ENCODE measurements around the gene ZNF132. TPM values are rescaled to one million over a fixed set of nuclear protein-coding genes. Genes with fewer than 3 reads are reported as not detected.

ZNF132 gene
- total RNA-seq, 1 experiment from 2014 or later, result not detected

DNA sequence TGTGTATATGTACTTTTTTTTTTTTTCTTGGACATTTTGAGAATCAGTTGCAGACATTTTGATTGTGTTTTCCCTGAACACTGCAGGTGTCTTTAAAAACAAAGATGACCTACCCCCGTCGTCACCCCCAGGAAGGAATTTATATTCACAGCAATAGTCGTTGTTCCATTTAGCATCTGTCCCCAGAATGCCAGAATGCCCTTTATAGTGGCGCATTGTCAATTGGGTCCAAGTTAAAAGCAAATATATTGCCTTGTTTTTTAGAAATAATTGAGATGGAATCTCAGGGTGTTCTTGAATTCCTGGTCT lies 46.3 kb downstream of the ZNF132 start:
- Histone ChIP-seq H3K36me3 (ENCODE audit: control insufficient read depth in 1 of 2, insufficient read depth in 2 of 2, low read length in 2 of 2) (peaks cover 29 to 59% of the 10 kb centered on the region in 2 experiments; a peak in 3 of 4 replicates), H3K9me3 (ENCODE audit: control insufficient read depth in 1 of 2, insufficient read depth in 1 of 2, low read depth in 1 of 2, low read length in 2 of 2) (no peaks in the 10 kb centered on the region), H3K4me2 (ENCODE audit: low read length) (0 out of 2 replicates have a peak overlapping the region, but pooled peaks have one; percentile 48), H3K9me2 (ENCODE audit: insufficient read depth) (no peaks in the 10 kb centered on the region), H3K79me2 (ENCODE audit: insufficient read depth, low read length) (peaks cover 48% of the 10 kb centered on the region), H4K20me1 (ENCODE audit: insufficient read depth) (peaks cover 37% of the 10 kb centered on the region; the same call in 1 of the 2 replicates), H3K4me3 (replicated peaks in 1 of 2; ENCODE audit: low read depth in 1 of 2, low read length in 2 of 2) (no peak overlapping the region), H3K9ac (ENCODE audit: low read length) (no peak overlapping the region), H2AFZ (ENCODE audit: low read depth, low read length, poor library complexity, severe bottlenecking) (no peak overlapping the region), H3K27me3 (ENCODE audit: insufficient read depth, low read length) (no peaks in the 10 kb centered on the region), H3K4me1 (ENCODE audit: control insufficient read depth in 1 of 2, insufficient read depth in 2 of 2, low read length in 2 of 2) (peaks cover 20 to 59% of the 10 kb centered on the region in 2 experiments), H3K27ac (ENCODE audit: low read depth, low read length) (no peak overlapping the region)
- intact Hi-C loops (cut with micrococcal nuclease), result no loop called here
- RAD21 ChIA-PET (ENCODE audit: low non-redundant PET in 1 of 2, low total read pairs in 2 of 2, uncharacterized antibody in 2 of 2, unreplicated experiment in 2 of 2), result no interaction called here
- DNase-seq (ENCODE audit: low read depth, low spot score) (no peak), ATAC-seq (no peak)
- TF ChIP-seq EGR1 (IDR thresholded peaks at IDR 0.05; ENCODE audit: low read depth) (no peak), YY1 (IDR thresholded peaks at IDR 0.05; ENCODE audit: extremely low read depth, insufficient replicate concordance, low read depth, low read length) (no peak), ZNF274 (IDR thresholded peaks at IDR 0.05; ENCODE audit: low read depth, low read length) (no peak), JUND (IDR thresholded peaks at IDR 0.05) (no peak), FOSL1 (IDR thresholded peaks at IDR 0.05; ENCODE audit: low read depth) (no peak), SIN3A (IDR thresholded peaks at IDR 0.05; ENCODE audit: low read depth) (no peak), RAD21 (IDR thresholded peaks at IDR 0.05; ENCODE audit: low read depth) (no peak), MAX (IDR thresholded peaks at IDR 0.05) (no peak), CEBPB (IDR thresholded peaks at IDR 0.05; ENCODE audit: low read depth) (no peak), ZFX (IDR thresholded peaks at IDR 0.05) (no peak), ELF1 (IDR thresholded peaks at IDR 0.05; ENCODE audit: borderline replicate concordance, low read depth) (no peak), SP1 (IDR thresholded peaks at IDR 0.05; ENCODE audit: low read depth) (no peak), SRF (IDR thresholded peaks at IDR 0.05; ENCODE audit: low read depth) (no peak), EZH2 (IDR thresholded peaks at IDR 0.05) (no peak), POLR2AphosphoS5 (IDR thresholded peaks at IDR 0.05; ENCODE audit: low read depth, low read length) (no peak), POLR2A (IDR thresholded peaks at IDR 0.05; ENCODE audit: borderline replicate concordance, extremely low read depth, insufficient read depth, insufficient read length) (no peak)
- TF ChIP-seq, protein P1, sequence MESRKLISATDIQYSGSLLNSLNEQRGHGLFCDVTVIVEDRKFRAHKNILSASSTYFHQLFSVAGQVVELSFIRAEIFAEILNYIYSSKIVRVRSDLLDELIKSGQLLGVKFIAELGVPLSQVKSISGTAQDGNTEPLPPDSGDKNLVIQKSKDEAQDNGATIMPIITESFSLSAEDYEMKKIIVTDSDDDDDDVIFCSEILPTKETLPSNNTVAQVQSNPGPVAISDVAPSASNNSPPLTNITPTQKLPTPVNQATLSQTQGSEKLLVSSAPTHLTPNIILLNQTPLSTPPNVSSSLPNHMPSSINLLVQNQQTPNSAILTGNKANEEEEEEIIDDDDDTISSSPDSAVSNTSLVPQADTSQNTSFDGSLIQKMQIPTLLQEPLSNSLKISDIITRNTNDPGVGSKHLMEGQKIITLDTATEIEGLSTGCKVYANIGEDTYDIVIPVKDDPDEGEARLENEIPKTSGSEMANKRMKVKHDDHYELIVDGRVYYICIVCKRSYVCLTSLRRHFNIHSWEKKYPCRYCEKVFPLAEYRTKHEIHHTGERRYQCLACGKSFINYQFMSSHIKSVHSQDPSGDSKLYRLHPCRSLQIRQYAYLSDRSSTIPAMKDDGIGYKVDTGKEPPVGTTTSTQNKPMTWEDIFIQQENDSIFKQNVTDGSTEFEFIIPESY (IDR thresholded peaks at IDR 0.05; ENCODE audit: extremely low read depth, insufficient replicate concordance, low read length), result no peak
- TF ChIP-seq, protein P2, sequence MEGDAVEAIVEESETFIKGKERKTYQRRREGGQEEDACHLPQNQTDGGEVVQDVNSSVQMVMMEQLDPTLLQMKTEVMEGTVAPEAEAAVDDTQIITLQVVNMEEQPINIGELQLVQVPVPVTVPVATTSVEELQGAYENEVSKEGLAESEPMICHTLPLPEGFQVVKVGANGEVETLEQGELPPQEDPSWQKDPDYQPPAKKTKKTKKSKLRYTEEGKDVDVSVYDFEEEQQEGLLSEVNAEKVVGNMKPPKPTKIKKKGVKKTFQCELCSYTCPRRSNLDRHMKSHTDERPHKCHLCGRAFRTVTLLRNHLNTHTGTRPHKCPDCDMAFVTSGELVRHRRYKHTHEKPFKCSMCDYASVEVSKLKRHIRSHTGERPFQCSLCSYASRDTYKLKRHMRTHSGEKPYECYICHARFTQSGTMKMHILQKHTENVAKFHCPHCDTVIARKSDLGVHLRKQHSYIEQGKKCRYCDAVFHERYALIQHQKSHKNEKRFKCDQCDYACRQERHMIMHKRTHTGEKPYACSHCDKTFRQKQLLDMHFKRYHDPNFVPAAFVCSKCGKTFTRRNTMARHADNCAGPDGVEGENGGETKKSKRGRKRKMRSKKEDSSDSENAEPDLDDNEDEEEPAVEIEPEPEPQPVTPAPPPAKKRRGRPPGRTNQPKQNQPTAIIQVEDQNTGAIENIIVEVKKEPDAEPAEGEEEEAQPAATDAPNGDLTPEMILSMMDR (IDR thresholded peaks at IDR 0.05 in 2 of 3, conservative IDR thresholded peaks at IDR 0.05 in 1 of 3; ENCODE audit: borderline replicate concordance in 1 of 3, insufficient read depth in 1 of 3, low read depth in 2 of 3, low read length in 2 of 3), result no peak
- TF ChIP-seq, protein P3, sequence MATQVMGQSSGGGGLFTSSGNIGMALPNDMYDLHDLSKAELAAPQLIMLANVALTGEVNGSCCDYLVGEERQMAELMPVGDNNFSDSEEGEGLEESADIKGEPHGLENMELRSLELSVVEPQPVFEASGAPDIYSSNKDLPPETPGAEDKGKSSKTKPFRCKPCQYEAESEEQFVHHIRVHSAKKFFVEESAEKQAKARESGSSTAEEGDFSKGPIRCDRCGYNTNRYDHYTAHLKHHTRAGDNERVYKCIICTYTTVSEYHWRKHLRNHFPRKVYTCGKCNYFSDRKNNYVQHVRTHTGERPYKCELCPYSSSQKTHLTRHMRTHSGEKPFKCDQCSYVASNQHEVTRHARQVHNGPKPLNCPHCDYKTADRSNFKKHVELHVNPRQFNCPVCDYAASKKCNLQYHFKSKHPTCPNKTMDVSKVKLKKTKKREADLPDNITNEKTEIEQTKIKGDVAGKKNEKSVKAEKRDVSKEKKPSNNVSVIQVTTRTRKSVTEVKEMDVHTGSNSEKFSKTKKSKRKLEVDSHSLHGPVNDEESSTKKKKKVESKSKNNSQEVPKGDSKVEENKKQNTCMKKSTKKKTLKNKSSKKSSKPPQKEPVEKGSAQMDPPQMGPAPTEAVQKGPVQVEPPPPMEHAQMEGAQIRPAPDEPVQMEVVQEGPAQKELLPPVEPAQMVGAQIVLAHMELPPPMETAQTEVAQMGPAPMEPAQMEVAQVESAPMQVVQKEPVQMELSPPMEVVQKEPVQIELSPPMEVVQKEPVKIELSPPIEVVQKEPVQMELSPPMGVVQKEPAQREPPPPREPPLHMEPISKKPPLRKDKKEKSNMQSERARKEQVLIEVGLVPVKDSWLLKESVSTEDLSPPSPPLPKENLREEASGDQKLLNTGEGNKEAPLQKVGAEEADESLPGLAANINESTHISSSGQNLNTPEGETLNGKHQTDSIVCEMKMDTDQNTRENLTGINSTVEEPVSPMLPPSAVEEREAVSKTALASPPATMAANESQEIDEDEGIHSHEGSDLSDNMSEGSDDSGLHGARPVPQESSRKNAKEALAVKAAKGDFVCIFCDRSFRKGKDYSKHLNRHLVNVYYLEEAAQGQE (IDR thresholded peaks at IDR 0.05; ENCODE audit: low read depth), result no peak
- POLR2A ChIA-PET, result no interaction called here
- CTCF ChIA-PET, result no interaction called here
- no TSS peak for BruUV-seq (replicated peaks)

Measured in HCT116 (cell line).